Coronary artery (tissue), 2 donors: ENCODE measurements around the gene PCNX2.
A peak's percentile ranks its signal among the peaks of the same experiment; 100 is the strongest.

Experiments used
- DNase-seq: peaks from one replicate; pipeline ENCODE4 v3.0.0-alpha.2; 2017; ENCODE audit warnings: low spot score
- H3K27ac ChIP-seq, 2 donors: fragments of 200-600 bp; sonication (generic); one replicate each; pipeline ENCODE4 v1.5.1; 2016 to 2019
- H3K4me3 ChIP-seq: fragments of 200-600 bp; sonication (generic); 2 replicates; pipeline ENCODE4 v1.5.1; 2016; ENCODE audit warnings: mild to moderate bottlenecking, moderate library complexity
- TF ChIP-seq, protein P1 (sequence below): fragments of 200-600 bp; sonication (generic); IDR thresholded peaks from one replicate; pipeline ENCODE4 v1.5.1; 2019; ENCODE audit warnings: antibody characterized with exemption

The PCNX2 gene

GRCh38 chr1:233327651-233328141 lies 32.2 kb upstream of the PCNX2 start, which contains the start of gene MAP3K21:
TSS of gene MAP3K21 (plus strand) at chr1:233327724. CDS start at chr1:233328029, 305 bp downstream.
- H3K27ac ChIP-seq, result peak within 1 kb of the TSS; percentile 25 to 53
- peak within 1 kb of the TSS; percentile 88 for H3K4me3 ChIP-seq
- DNase-seq, result no peak
- TF ChIP-seq, protein P1, sequence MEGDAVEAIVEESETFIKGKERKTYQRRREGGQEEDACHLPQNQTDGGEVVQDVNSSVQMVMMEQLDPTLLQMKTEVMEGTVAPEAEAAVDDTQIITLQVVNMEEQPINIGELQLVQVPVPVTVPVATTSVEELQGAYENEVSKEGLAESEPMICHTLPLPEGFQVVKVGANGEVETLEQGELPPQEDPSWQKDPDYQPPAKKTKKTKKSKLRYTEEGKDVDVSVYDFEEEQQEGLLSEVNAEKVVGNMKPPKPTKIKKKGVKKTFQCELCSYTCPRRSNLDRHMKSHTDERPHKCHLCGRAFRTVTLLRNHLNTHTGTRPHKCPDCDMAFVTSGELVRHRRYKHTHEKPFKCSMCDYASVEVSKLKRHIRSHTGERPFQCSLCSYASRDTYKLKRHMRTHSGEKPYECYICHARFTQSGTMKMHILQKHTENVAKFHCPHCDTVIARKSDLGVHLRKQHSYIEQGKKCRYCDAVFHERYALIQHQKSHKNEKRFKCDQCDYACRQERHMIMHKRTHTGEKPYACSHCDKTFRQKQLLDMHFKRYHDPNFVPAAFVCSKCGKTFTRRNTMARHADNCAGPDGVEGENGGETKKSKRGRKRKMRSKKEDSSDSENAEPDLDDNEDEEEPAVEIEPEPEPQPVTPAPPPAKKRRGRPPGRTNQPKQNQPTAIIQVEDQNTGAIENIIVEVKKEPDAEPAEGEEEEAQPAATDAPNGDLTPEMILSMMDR, result no peak

DNA sequence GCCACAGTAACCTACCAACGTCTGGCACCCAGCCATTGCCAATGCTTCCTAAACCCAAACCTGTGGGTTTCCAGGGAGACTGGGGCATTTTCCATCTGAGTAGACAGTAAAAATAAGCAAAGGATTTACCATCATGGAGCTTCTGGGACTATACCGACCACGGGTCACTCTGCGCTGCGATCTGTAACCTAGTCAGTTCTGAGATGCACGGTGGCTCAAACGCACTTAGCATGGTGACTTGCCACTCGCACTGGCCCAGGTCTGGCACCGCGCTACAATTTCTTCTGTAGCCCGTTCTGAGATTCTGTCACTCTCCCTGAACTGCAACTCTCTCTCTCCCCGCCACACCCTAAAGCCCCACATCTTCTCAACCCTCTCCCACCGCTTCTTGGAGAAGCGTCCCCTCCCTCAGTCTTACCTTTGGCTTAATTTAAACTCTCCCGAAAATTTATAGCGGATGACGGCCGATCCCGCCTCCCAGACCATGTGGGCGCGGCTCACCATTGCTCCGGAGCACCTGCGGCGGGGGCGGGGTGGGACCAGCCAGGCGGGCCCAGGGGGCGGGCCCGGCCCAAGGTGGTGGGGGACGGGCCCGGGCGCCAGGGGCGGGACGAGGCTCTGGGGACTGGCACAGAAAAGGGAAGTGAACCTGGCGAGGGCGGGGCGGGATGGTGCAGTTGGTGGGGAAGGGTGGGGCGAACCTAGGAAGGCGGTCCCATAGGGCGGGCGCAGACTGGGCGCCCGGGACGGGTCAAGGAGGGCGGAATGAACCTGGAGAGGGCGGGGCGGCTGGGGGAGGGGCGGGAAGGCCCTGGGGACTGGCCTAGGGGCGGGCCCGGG lies 31.5 kb upstream of the PCNX2 start:
- TF ChIP-seq, protein P1, result no peak
- peak overlapping the region in 1 of 2 donors; percentile 5 for H3K27ac ChIP-seq
- H3K4me3 ChIP-seq, result peak overlapping the region; percentile 88
- no peak for DNase-seq

- Histone ChIP-seq H3K4me3 (no peak overlapping the region), H3K27ac (no peak overlapping the region)
- TF ChIP-seq, protein P1, result no peak
- DNase-seq, result no peak
Measured at GRCh38 chr1:233326319-233326718, 30.8 kb upstream of the PCNX2 start.

DNA sequence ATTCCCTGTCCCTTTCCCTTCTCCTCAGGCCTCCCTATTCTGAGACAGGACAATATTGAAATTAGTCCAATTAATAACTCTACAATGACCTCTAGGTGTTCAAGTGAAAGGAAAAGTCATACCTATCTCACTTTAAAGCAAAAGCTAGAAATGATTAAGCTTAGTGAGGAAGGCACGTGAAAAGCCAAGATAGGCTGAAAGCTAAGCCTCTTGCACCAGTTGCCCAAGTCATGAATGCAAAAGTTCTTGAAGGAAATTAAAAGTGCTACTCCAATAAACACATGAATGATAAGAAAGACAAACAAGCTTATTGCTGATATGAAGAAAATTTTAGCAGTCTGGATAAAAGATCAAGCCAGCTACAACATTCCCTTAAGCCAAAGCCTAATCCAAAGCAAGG lies 28.2 kb upstream of the PCNX2 start:
- TF ChIP-seq, protein P1, result no peak
- Histone ChIP-seq H3K4me3 (no peak overlapping the region), H3K27ac (no peak overlapping the region)
- DNase-seq, result no peak

DNA sequence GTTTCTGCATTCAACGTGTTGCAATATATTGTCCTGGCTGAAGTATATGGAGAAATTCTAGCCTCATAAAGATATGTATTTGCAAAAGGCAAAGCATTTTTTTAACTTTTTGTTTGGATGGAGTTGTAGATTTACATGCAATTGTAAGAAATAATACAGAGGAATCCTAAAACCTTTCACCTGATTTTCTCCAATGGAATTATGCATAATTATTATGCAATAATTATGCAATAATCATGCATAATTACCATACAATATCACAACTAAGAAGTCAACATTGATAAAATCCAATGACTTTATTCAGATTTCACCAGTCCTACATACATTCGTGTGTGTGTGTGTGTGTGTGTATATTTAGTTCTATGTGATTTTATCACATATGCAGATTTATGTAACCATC lies 24.5 kb upstream of the PCNX2 start:
- no peak for DNase-seq
- Histone ChIP-seq H3K4me3 (no peak overlapping the region), H3K27ac (no peak overlapping the region)
- TF ChIP-seq, protein P1, result no peak

- no peak overlapping the region for H3K4me3 ChIP-seq
- DNase-seq, result no peak
- no peak overlapping the region for H3K27ac ChIP-seq
- TF ChIP-seq, protein P1, result no peak
Measured at GRCh38 chr1:233319272-233319671, 23.7 kb upstream of the PCNX2 start.

GRCh38 chr1:233316473-233316872 lies 20.9 kb upstream of the PCNX2 start:
- H3K27ac ChIP-seq, result no peak overlapping the region
- TF ChIP-seq, protein P1, result no peak
- no peak overlapping the region for H3K4me3 ChIP-seq
- DNase-seq, result no peak
